Measurements from ENCODE around the gene HIVEP2. TPM values are rescaled to one million over a fixed set of nuclear protein-coding genes. Genes with fewer than 3 reads are reported as not detected.

The HIVEP2 gene
- total and polyA plus RNA-seq, 10 donors = 2.5 to 41.3 (median 30.3) TPM

DNA sequence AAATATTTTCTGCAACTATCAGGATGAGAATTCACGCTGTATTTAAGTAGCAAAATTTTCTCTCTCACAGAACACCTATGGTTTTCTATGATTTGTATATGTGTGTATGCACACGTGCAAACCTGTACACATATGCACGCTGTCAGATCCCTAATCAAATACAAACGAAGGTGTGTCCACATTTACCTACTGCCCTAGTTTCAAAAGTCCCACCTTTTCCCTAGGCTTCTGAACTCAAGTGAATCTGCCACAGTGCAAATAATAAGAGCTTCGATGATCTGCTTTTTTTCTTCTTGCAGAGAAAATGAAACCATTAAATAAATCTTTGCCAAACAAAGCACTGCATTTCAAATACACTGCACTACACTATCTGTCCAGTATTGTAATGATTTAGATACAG lies 6.5 kb downstream of the HIVEP2 start:
- peaks cover 45 to 100% (median 76%) of the 10 kb centered on the region in 6 donors for H3K4me1 ChIP-seq
- 80 to 86% (median 83%) methylated on average over 5 of the region's 5 CpGs for WGBS, 5 donors
- H3K9me3 ChIP-seq = no peaks in the 10 kb centered on the region
- intact Hi-C loops (cut with DNase I; ENCODE audit: low total_unique reads) = no loop called here
- TF ChIP-seq, protein P1, sequence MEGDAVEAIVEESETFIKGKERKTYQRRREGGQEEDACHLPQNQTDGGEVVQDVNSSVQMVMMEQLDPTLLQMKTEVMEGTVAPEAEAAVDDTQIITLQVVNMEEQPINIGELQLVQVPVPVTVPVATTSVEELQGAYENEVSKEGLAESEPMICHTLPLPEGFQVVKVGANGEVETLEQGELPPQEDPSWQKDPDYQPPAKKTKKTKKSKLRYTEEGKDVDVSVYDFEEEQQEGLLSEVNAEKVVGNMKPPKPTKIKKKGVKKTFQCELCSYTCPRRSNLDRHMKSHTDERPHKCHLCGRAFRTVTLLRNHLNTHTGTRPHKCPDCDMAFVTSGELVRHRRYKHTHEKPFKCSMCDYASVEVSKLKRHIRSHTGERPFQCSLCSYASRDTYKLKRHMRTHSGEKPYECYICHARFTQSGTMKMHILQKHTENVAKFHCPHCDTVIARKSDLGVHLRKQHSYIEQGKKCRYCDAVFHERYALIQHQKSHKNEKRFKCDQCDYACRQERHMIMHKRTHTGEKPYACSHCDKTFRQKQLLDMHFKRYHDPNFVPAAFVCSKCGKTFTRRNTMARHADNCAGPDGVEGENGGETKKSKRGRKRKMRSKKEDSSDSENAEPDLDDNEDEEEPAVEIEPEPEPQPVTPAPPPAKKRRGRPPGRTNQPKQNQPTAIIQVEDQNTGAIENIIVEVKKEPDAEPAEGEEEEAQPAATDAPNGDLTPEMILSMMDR (IDR thresholded peaks at IDR 0.05 in 8 of 11, conservative IDR thresholded peaks at IDR 0.05 in 3 of 11) = no peak
- TF ChIP-seq POLR2A (IDR thresholded peaks at IDR 0.05) (no peak), POLR2AphosphoS5 (IDR thresholded peaks at IDR 0.05) (no peak)
- no peaks in the 10 kb centered on the region for H3K27me3 ChIP-seq (replicated peaks in 1 of 7)
- no peaks in the 10 kb centered on the region for H3K36me3 ChIP-seq
- peak overlapping the region in 3 of 8 donors; percentile 7 to 31 (median 22) for H3K27ac ChIP-seq
- no peak for DNase-seq
- H3K4me3 ChIP-seq = no peak overlapping the region

DNA sequence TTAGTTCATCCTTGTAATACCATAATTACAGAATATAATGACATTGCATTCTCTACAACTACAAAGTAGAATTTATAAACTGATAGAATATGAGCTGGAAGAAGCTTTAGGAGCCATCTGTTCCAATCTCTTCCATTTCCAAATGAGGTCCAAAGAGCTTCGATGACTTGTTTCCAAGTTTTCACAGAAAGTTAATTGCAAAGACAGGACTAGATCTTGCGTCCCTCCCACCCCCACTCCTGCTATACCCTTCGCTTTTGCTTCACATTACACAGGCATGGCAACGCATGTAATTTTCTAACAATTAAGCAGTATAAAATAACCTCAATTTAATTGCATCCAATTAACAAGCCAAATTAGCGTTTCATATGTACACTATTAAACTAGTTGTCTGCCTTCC lies 7.0 kb downstream of the HIVEP2 start:
- TF ChIP-seq, protein P1 (IDR thresholded peaks at IDR 0.05 in 8 of 11, conservative IDR thresholded peaks at IDR 0.05 in 3 of 11) = no peak
- TF ChIP-seq POLR2AphosphoS5 (IDR thresholded peaks at IDR 0.05) = no peak
- no peak for TF ChIP-seq POLR2A (IDR thresholded peaks at IDR 0.05)

DNA sequence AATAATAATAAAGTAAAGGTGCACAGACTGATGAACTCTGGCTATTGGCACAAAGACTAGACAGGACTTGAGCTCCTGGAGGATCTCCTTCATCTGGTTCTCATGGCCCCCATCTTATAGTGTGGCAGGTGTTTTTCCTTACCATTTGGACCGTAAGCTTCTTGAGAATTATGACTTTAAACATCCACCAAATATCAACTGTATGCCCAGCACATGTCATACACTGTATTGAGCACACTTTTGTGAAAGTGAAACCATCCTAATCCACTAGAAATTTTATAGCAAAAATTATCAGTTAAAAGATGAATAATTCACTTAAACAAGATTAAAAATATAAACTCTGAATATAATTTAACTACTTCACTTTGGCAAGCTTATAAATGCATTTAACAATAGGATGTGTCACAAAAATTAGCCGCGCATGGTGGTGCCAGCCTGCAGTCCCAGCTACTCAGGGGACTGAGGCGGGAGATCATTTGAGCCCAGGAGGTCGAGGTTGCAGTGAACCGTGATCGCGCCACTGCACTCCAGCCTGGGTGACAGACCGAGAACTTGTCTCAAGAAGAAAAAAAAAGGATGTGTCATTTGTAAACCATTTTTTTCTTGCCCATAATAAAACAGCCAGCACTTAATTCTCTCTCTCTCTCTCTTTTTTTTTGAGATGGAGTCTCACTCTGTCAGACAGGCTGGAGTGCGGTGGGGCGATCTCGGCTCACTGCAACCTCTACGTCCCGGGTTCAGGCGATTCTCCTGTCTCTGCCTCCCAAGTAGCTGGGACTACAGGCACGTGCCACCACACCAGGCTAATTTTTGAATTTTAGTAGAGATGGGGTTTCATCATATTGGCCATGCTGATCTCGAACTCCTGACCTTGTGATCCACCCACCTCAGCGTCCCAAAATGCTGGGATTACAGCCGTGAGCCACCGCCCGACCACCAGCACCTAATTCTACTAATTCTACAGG lies 9.1 kb downstream of the HIVEP2 start:
- peak; percentile 85 for DNase-seq
- Histone ChIP-seq H3K9me3 (no peaks in the 10 kb centered on the region), H3K4me1 (peaks cover 25 to 100% (median 75%) of the 10 kb centered on the region in 6 donors), H3K27me3 (replicated peaks in 1 of 7) (no peaks in the 10 kb centered on the region), H3K4me3 (peak overlapping the region in 4 of 8 donors; percentile 18 to 53 (median 18)), H3K36me3 (no peaks in the 10 kb centered on the region), H3K27ac (peak overlapping the region in 7 of 8 donors; percentile 28 to 74 (median 64))
- 71 to 80% (median 75%) methylated on average over 21 of the region's 21 CpGs for whole genome bisulfite sequencing, 5 donors
- intact Hi-C loops (cut with DNase I; ENCODE audit: low total_unique reads) = no loop called here
- TF ChIP-seq POLR2AphosphoS5 (IDR thresholded peaks at IDR 0.05) = peak in 1 of 3 donors; percentile 54
- no peak for TF ChIP-seq POLR2A (IDR thresholded peaks at IDR 0.05)

More for the DNA sequence above, 7.0 kb downstream of the HIVEP2 start:
- H3K27me3 ChIP-seq (replicated peaks in 1 of 7) = no peaks in the 10 kb centered on the region
- no peak overlapping the region for H3K4me3 ChIP-seq
- peak overlapping the region in 2 of 8 donors; percentile 7 to 31 for H3K27ac ChIP-seq
- intact Hi-C loops (cut with DNase I; ENCODE audit: low total_unique reads) = no loop called here
- H3K9me3 ChIP-seq = no peaks in the 10 kb centered on the region
- 91 to 97% (median 93%) methylated on average over 5 of the region's 5 CpGs for WGBS, 5 donors
- H3K4me1 ChIP-seq = peaks cover 40 to 100% (median 76%) of the 10 kb centered on the region in 6 donors
- DNase-seq = no peak
- H3K36me3 ChIP-seq = no peaks in the 10 kb centered on the region

DNA sequence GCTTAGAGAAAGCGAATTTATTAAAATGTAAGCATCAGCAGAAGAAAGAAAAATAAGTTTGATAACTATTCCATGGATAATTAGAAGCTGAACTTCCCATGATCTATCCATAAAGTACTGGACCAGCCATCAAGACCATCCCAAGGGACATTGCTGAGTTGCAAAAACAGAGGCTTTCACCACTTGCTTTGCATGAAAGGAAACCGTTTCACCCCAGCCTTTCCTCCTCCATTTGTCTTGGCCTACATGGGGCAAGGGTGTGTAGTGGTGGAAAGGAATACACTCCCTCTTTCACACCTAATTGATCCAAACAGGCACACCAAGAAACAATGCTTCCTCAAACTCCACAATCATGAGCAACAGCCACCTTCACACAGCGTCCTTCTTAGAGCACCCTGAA lies 10.4 kb downstream of the HIVEP2 start:
- peaks cover 19 to 100% (median 74%) of the 10 kb centered on the region in 6 donors for H3K4me1 ChIP-seq

More for the DNA sequence above, 10.4 kb downstream of the HIVEP2 start:
- H3K27ac ChIP-seq = peak overlapping the region in 6 of 8 donors; percentile 22 to 74 (median 65)
- TF ChIP-seq POLR2A (IDR thresholded peaks at IDR 0.05) (no peak), POLR2AphosphoS5 (IDR thresholded peaks at IDR 0.05) (no peak)
- TF ChIP-seq, protein P1 (IDR thresholded peaks at IDR 0.05 in 8 of 11, conservative IDR thresholded peaks at IDR 0.05 in 3 of 11) = no peak
- 55 to 73% (median 70%) methylated on average over 3 of the region's 3 CpGs for WGBS, 5 donors
- intact Hi-C loops (cut with DNase I; ENCODE audit: low total_unique reads) = no loop called here
- H3K27me3 ChIP-seq (replicated peaks in 1 of 7) = no peaks in the 10 kb centered on the region
- H3K4me3 ChIP-seq = no peak overlapping the region
- H3K9me3 ChIP-seq = no peaks in the 10 kb centered on the region
- H3K36me3 ChIP-seq = no peaks in the 10 kb centered on the region
- DNase-seq = no peak
